HEK293 (cell line): Measurements from ENCODE around the gene TM9SF3.
"Not testable (repeated sequence)": the region's sequence is repeated elsewhere in the genome, so short reads cannot be mapped to it uniquely, and the experiment has no call there.

Source experiments
- CTCF ChIA-PET: fragments of 350-600 bp; formaldehyde crosslinking; extraction: SDS; loops from one replicate; lab custom pipeline; 2021; ENCODE audit warnings: antibody characterized with exemption; lab: Yijun Ruan, JAX
- POLR2A ChIA-PET: fragments of 300-600 bp; formaldehyde crosslinking; extraction: SDS; loops from one replicate; lab custom pipeline; 2020; ENCODE audit warnings: antibody characterized with exemption, inconsistent platforms; lab: Yijun Ruan, JAX
- H3K27ac ChIP-seq: fragments of 200-500 bp; sonication (Bioruptor generic); 2 replicates; pipeline ENCODE4 v1.5.1; 2014; ENCODE audit warnings: low read depth, low read length, control low read depth, inconsistent platforms; ENCODE audit errors: extremely low read depth
- H3K36me3 ChIP-seq, 2 experiments: fragments of 200-500 bp in 1 of 2; sonication (Bioruptor generic) in 1 of 2; 1 replicate in 1 of 2; 2 replicates in 1 of 2; pipeline ENCODE4 v1.5.1; 2014 to 2017; ENCODE audit warnings: inconsistent platforms in 2 of 2, low read length in 2 of 2; ENCODE audit not compliant: control insufficient read depth in 2 of 2, insufficient read depth in 1 of 2
- H3K4me1 ChIP-seq: fragments of 200-500 bp; sonication (Bioruptor generic); 2 replicates; pipeline ENCODE4 v1.5.1; 2014; ENCODE audit warnings: mild to moderate bottlenecking, low read length, inconsistent platforms; ENCODE audit not compliant: control insufficient read depth, insufficient read depth
- H3K4me3 ChIP-seq: 2 replicates; pipeline ENCODE4 v1.5.1; 2011; ENCODE audit warnings: low read depth, mild to moderate bottlenecking, control low read depth, low read length, moderate library complexity
- H3K9me3 ChIP-seq: fragments of 200-500 bp; sonication (Bioruptor generic); 2 replicates; pipeline ENCODE4 v1.5.1; 2014; ENCODE audit warnings: low read depth, low read length, inconsistent platforms; ENCODE audit not compliant: control insufficient read depth, insufficient read depth
- AEBP2 ChIP-seq: fragments of 450-650 bp; formaldehyde crosslinking; IDR thresholded peaks from 2 replicates; pipeline ENCODE4 v1.5.1; 2016; ENCODE audit warnings: missing biosample characterization, missing genetic modification characterization, borderline replicate concordance
- MEIS1 ChIP-seq: sonication (generic); formaldehyde crosslinking; IDR thresholded peaks from 2 replicates; pipeline ENCODE4 v1.8.1; 2022; ENCODE audit warnings: missing genetic modification reagents, mild to moderate bottlenecking, borderline replicate concordance
- OSR2 ChIP-seq: fragments of 450-650 bp; formaldehyde crosslinking; IDR thresholded peaks from 2 replicates; pipeline ENCODE4 v1.5.1; 2016; ENCODE audit warnings: missing biosample characterization, missing genetic modification characterization
- SCRT2 ChIP-seq: fragments of 450-650 bp; formaldehyde crosslinking; IDR thresholded peaks from 2 replicates; pipeline ENCODE4 v1.5.1; 2016; ENCODE audit warnings: missing biosample characterization, missing genetic modification characterization
- ZBTB20 ChIP-seq: fragments of 450-650 bp; formaldehyde crosslinking; IDR thresholded peaks from 2 replicates; pipeline ENCODE4 v1.5.1; 2016; ENCODE audit warnings: missing biosample characterization, missing genetic modification characterization
- ZIC2 ChIP-seq: fragments of 450-650 bp; formaldehyde crosslinking; IDR thresholded peaks from 2 replicates; pipeline ENCODE4 v1.5.1; 2016; ENCODE audit warnings: missing biosample characterization, missing genetic modification characterization
- ZNF146 ChIP-seq: fragments of 450-650 bp; formaldehyde crosslinking; IDR thresholded peaks from 2 replicates; pipeline ENCODE4 v1.5.1; 2016; ENCODE audit warnings: missing biosample characterization, missing genetic modification characterization
- ZNF23 ChIP-seq: fragments of 450-650 bp; formaldehyde crosslinking; IDR thresholded peaks from 2 replicates; pipeline ENCODE4 v1.5.1; 2016; ENCODE audit warnings: missing biosample characterization, missing genetic modification characterization, borderline replicate concordance
- ZNF302 ChIP-seq: fragments of 450-650 bp; formaldehyde crosslinking; IDR thresholded peaks from 2 replicates; pipeline ENCODE4 v1.5.1; 2016; ENCODE audit warnings: missing biosample characterization, missing genetic modification characterization, low read depth
- ZNF449 ChIP-seq: fragments of 450-650 bp; formaldehyde crosslinking; IDR thresholded peaks from 2 replicates; pipeline ENCODE4 v1.5.1; 2017; ENCODE audit warnings: missing biosample characterization, mild to moderate bottlenecking, missing genetic modification characterization, moderate library complexity
- ZNF544 ChIP-seq: fragments of 450-650 bp; formaldehyde crosslinking; IDR thresholded peaks from 2 replicates; pipeline ENCODE4 v1.5.0; 2017; ENCODE audit warnings: missing biosample characterization, missing genetic modification characterization
- ZNF549 ChIP-seq: fragments of 450-650 bp; IDR thresholded peaks from 2 replicates; pipeline ENCODE4 v1.5.1; 2018; ENCODE audit warnings: missing biosample characterization, missing genetic modification characterization, mild to moderate bottlenecking, inconsistent platforms, moderate library complexity
- ZNF555 ChIP-seq: fragments of 450-650 bp; formaldehyde crosslinking; conservative IDR thresholded peaks from 2 replicates; pipeline ENCODE4 v1.5.1; 2017; ENCODE audit warnings: missing biosample characterization, mild to moderate bottlenecking, missing genetic modification characterization, inconsistent platforms
- ZNF558 ChIP-seq: fragments of 450-650 bp; formaldehyde crosslinking; IDR thresholded peaks from 2 replicates; pipeline ENCODE4 v1.5.1; 2016; ENCODE audit warnings: missing biosample characterization, missing genetic modification characterization
- ZNF580 ChIP-seq: fragments of 450-650 bp; formaldehyde crosslinking; IDR thresholded peaks from 2 replicates; pipeline ENCODE4 v1.5.1; 2016; ENCODE audit warnings: missing biosample characterization, missing genetic modification characterization
- TF ChIP-seq, protein P1 (sequence below): fragments of 450-650 bp; formaldehyde crosslinking; IDR thresholded peaks from 2 replicates; pipeline ENCODE4 v1.5.1; 2016; ENCODE audit warnings: missing biosample characterization, missing genetic modification characterization, borderline replicate concordance

The TM9SF3 gene

DNA sequence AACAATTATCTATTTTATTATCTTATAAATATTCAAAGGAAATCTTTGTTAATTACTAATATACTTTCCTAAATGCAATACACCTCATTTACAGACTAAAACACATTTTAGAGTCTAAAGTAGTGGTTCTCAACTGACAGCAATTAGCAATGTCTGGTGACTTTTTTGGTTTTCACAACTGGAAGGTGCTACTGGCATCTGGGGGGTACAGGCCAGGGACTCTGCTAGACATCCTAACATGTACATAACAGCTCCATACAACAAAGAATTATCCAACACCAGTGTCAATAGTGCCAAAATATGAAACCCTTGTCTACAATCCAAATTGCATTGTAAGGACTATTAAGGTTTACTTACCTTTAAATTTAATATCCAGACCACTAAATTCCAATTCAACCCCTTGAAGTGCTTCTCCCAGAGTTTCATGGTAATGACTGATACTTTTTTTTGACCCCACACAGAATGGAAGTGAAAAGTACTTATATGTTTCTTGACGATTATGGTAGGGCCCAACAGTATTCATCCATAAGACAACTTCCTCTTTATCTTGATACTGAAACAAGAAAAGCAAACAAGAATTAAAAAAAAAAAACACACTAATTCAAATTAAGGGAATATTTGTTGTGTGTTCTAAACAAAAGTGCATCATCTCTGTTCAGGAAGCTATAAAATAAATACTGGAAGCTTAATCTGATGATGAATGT, 10.4 kb downstream of the TM9SF3 start:
- no peak for TF ChIP-seq SCRT2
- TF ChIP-seq, protein P1, sequence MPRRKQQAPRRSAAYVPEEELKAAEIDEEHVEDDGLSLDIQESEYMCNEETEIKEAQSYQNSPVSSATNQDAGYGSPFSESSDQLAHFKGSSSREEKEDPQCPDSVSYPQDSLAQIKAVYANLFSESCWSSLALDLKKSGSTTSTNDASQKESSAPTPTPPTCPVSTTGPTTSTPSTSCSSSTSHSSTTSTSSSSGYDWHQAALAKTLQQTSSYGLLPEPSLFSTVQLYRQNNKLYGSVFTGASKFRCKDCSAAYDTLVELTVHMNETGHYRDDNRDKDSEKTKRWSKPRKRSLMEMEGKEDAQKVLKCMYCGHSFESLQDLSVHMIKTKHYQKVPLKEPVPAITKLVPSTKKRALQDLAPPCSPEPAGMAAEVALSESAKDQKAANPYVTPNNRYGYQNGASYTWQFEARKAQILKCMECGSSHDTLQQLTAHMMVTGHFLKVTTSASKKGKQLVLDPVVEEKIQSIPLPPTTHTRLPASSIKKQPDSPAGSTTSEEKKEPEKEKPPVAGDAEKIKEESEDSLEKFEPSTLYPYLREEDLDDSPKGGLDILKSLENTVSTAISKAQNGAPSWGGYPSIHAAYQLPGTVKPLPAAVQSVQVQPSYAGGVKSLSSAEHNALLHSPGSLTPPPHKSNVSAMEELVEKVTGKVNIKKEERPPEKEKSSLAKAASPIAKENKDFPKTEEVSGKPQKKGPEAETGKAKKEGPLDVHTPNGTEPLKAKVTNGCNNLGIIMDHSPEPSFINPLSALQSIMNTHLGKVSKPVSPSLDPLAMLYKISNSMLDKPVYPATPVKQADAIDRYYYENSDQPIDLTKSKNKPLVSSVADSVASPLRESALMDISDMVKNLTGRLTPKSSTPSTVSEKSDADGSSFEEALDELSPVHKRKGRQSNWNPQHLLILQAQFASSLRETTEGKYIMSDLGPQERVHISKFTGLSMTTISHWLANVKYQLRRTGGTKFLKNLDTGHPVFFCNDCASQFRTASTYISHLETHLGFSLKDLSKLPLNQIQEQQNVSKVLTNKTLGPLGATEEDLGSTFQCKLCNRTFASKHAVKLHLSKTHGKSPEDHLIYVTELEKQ (tag by site-specific recombination) = no peak
- TF ChIP-seq OSR2 (tag by site-specific recombination) = no peak
- no peak for TF ChIP-seq MEIS1
- TF ChIP-seq ZNF23 = no peak
- TF ChIP-seq ZNF302 (tag by site-specific recombination) = no peak
- TF ChIP-seq ZNF544 (tag by site-specific recombination) = no peak
- TF ChIP-seq ZNF549 (tag by site-specific recombination) = no peak
- no peak for TF ChIP-seq ZNF449 (tag by site-specific recombination)
- no peak for TF ChIP-seq ZIC2 (tag by site-specific recombination)
- no peak for TF ChIP-seq ZNF555 (tag by site-specific recombination)
- no peak for TF ChIP-seq AEBP2
- TF ChIP-seq ZBTB20 (tag by site-specific recombination) = no peak
- TF ChIP-seq ZNF558 (tag by site-specific recombination) = no peak

GRCh38 chr10:96574564-96574963, 12.2 kb downstream of the TM9SF3 start:
- CTCF ChIA-PET = interaction anchor here (0.8 kb wide), 1 partner anchor 18 kb away, joined by 7 read pairs; no protein-coding TSS in a partner anchor
- peaks cover 18% of the 10 kb centered on the region for H3K4me1 ChIP-seq
- peaks cover 3 to 17% of the 10 kb centered on the region in 2 experiments; a peak in 2 of 3 replicates for H3K36me3 ChIP-seq
- H3K9me3 ChIP-seq, POLR2A ChIA-PET, H3K4me3 ChIP-seq, H3K27ac ChIP-seq: not testable (repeated sequence)
- TF ChIP-seq ZNF146 (tag by site-specific recombination) = peak; percentile 97
- TF ChIP-seq ZNF580 = peak; percentile 76; the same call in 1 of the 2 replicates

More for the DNA sequence above, 10.4 kb downstream of the TM9SF3 start:
- POLR2A ChIA-PET = no interaction called here
- CTCF ChIA-PET = interaction anchor here (0.6 to 0.7 kb wide), 2 partner anchors 41 to 56 kb away, joined by 4 to 5 read pairs; no protein-coding TSS in a partner anchor
- Histone ChIP-seq H3K36me3 (peaks cover 3 to 17% of the 10 kb centered on the region in 2 experiments; a peak in 2 of 3 replicates), H3K4me1 (peaks cover 20% of the 10 kb centered on the region), H3K4me3 (no peak overlapping the region), H3K9me3 (no peaks in the 10 kb centered on the region), H3K27ac (no peak overlapping the region)
